Endothelial cell of umbilical vein (primary cell): ENCODE results near the gene KATNB1.

Source experiments
- POLR2A ChIP-seq: IDR thresholded peaks from 2 replicates; pipeline ENCODE4 v1.6.1; 2012; ENCODE audit warnings: low read depth, mild to moderate bottlenecking, control low read depth, low read length
- TF ChIP-seq, protein P1 (sequence below), 2 donors: IDR thresholded peaks; 1 replicate in 1 of 2; 2 replicates in 1 of 2; pipeline ENCODE4 v1.5.1; 2011; ENCODE audit warnings: low read length in 2 of 2, mild to moderate bottlenecking in 2 of 2, moderate library complexity in 2 of 2, control low read depth in 1 of 2, inconsistent platforms in 1 of 2, low read depth in 1 of 2; ENCODE audit not compliant: insufficient read depth in 1 of 2; ENCODE audit errors: extremely low read depth in 1 of 2

DNA sequence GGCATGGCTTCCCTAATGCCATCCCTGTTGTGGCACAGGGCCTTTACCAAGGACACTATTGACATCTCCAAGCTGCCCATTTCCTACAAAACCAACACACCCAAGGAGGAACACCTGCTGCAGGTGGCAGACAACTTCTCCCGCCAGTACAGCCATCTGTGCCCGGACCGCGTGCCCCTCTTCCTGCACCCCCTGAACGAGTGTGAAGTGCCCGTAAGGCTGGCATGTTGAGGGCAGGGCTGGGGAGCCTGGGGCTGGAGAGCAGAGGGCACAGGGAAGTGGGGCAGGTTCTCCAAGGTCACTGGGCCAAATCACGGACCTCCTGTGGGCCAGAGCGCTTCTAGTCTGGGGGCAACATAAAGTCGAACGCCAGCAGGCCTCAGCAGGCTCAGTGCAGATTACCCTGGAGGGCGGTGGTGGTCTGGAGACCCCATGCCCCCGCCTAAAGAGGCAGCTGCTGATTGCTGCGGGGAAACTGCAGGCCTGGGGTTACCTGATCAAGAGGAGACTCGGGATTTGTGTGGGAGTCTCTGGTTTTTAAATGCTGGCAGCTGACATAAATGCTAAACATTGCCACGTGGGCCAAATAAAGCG lies 36.7 kb upstream of the KATNB1 start:
- TF ChIP-seq, protein P1, sequence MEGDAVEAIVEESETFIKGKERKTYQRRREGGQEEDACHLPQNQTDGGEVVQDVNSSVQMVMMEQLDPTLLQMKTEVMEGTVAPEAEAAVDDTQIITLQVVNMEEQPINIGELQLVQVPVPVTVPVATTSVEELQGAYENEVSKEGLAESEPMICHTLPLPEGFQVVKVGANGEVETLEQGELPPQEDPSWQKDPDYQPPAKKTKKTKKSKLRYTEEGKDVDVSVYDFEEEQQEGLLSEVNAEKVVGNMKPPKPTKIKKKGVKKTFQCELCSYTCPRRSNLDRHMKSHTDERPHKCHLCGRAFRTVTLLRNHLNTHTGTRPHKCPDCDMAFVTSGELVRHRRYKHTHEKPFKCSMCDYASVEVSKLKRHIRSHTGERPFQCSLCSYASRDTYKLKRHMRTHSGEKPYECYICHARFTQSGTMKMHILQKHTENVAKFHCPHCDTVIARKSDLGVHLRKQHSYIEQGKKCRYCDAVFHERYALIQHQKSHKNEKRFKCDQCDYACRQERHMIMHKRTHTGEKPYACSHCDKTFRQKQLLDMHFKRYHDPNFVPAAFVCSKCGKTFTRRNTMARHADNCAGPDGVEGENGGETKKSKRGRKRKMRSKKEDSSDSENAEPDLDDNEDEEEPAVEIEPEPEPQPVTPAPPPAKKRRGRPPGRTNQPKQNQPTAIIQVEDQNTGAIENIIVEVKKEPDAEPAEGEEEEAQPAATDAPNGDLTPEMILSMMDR (IDR thresholded peaks at IDR 0.05; ENCODE audit: extremely low read depth in 1 of 2, insufficient read depth in 1 of 2, low read depth in 1 of 2, low read length in 2 of 2) = no peak
- TF ChIP-seq POLR2A = no peak
